Measurements from ENCODE around the gene TMOD4.

Gene TMOD4

DNA sequence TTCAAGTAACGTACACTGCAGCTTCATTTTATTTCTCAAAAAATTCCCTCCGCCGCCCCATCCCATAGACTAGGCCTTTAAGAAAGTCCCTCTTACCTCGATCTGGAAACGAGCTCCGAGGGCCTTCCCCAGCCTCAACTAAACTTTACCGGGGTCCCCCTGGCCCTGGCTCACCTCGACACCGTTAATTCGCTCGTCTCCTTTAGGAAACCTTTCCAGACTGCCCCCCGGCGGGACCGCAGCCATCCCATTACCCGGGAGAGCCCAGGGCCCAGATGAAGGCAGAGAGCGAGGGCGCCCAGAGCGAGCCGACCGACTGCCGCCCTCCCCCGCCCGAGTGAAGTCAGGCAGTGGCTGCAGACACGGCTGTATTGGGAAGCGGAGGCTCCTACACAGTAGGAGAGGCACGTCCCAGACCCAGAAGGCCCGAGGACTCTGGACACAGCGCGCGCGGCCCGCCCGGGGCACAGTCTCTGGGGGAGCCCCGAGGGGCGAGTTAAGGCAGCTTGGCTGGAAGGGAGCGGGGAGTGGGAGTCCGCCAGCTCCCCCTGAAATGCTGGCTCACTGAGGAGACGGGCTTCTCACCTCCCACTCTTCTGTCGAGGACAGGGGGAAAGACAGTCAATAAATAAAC lies 44.0 kb downstream of the TMOD4 start:
- no peak overlapping the region for H3K4me3 ChIP-seq (ENCODE audit: low read depth, low read length)
- TF ChIP-seq, protein P1, sequence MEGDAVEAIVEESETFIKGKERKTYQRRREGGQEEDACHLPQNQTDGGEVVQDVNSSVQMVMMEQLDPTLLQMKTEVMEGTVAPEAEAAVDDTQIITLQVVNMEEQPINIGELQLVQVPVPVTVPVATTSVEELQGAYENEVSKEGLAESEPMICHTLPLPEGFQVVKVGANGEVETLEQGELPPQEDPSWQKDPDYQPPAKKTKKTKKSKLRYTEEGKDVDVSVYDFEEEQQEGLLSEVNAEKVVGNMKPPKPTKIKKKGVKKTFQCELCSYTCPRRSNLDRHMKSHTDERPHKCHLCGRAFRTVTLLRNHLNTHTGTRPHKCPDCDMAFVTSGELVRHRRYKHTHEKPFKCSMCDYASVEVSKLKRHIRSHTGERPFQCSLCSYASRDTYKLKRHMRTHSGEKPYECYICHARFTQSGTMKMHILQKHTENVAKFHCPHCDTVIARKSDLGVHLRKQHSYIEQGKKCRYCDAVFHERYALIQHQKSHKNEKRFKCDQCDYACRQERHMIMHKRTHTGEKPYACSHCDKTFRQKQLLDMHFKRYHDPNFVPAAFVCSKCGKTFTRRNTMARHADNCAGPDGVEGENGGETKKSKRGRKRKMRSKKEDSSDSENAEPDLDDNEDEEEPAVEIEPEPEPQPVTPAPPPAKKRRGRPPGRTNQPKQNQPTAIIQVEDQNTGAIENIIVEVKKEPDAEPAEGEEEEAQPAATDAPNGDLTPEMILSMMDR (IDR thresholded peaks at IDR 0.05; ENCODE audit: low read depth, low read length), result no peak

- no peak overlapping the region for H3K4me3 ChIP-seq (ENCODE audit: low read depth, low read length)
- TF ChIP-seq, protein P1 (IDR thresholded peaks at IDR 0.05; ENCODE audit: low read depth, low read length), result no peak
Measured at GRCh38 chr1:151130987-151131586, 44.7 kb downstream of the TMOD4 start.

DNA sequence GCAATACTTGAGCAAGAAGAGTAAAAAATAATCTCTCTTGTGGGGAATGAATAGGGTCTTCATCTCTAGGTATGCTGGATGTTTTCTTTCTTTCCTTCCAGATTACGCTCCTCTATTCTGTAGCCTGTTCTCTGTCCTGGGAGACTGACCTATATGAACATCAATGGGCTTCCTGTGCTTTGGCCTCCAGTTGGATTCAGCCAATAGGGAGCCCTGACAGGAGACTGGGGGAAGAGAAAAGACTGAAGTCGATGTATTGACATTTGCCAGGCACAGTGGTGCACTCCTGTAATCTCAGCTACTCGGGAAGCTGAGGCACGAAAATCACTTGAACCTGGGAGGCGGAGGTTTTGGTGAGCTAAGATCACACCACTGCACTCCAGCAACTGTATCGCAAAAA lies 47.0 kb downstream of the TMOD4 start:
- TF ChIP-seq, protein P1 (IDR thresholded peaks at IDR 0.05; ENCODE audit: low read depth, low read length), result no peak
- no peak overlapping the region for H3K4me3 ChIP-seq (ENCODE audit: low read depth, low read length)

DNA sequence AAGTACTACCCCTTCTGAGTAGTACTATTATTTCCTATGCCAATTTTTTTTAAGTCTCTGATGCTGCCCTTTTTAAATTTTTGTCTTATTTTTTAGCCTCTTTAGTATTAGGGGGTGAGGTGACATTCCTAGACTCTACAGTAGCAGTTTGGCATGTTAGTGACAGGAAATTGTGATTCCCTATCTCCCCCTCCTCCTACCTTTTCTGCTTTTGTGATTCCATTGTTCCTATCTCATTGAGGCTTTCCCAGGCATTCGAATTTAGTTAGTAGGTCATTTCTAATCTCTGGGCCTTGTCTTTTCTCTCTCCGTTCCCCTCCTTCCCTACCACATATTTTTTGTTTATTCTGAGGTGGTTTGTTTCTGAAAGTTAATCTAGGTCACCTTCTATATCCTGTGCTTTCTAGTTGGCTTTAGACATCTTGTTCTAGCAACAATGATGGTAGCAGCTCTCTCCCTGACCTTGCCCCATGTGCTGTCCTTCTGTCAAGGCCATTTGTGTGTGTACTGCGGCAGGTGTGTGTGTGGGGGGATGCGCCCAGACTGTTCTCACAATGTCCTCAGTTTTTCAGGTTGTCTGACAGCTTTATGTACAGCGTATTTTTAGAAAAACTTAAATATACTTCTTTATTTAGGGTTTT lies 50.9 kb downstream of the TMOD4 start:
- H3K4me3 ChIP-seq (ENCODE audit: low read depth, low read length), result no peak overlapping the region
- TF ChIP-seq, protein P1 (IDR thresholded peaks at IDR 0.05; ENCODE audit: low read depth, low read length), result no peak

Data from WI38 (cell line).